B cell (primary cell): ENCODE measurements around the gene MED9. TPM values are rescaled to one million over a fixed set of nuclear protein-coding genes. Genes with fewer than 3 reads are reported as not detected.

ENCODE experiments used
- ATAC-seq: fragments of 200-7000 bp; cut with Tn5 transposase; one replicate; pipeline ENCODE4 v1.10.0; 2021; ENCODE audit warnings: low read depth, mild to moderate bottlenecking, moderate number of reproducible peaks, moderate library complexity
- CTCF ChIA-PET: fragments of 350-600 bp; sonication (Branson Sonifier 250); formaldehyde crosslinking; loops from one replicate; lab custom pipeline; 2021; ENCODE audit warnings: antibody characterized with exemption, inconsistent platforms; lab: Charles Lee
- POLR2A ChIA-PET: fragments of 350-600 bp; sonication (Branson Sonifier 250); formaldehyde crosslinking; loops from one replicate; lab custom pipeline; 2021; ENCODE audit warnings: antibody characterized with exemption; lab: Charles Lee
- DNase-seq: peaks from one replicate; pipeline ENCODE4 v3.0.0; 2013
- H2AFZ ChIP-seq: 2 replicates; pipeline ENCODE4 v1.6.1; 2012; ENCODE audit warnings: mild to moderate bottlenecking, low read depth, low read length; ENCODE audit not compliant: insufficient read depth, poor library complexity, severe bottlenecking
- H3K27ac ChIP-seq, 2 donors: 1 replicate in 1 of 2; 2 replicates in 1 of 2; pipeline ENCODE4 v1.5.1; 2012 to 2013; ENCODE audit warnings: low read length in 2 of 2, mild to moderate bottlenecking in 2 of 2, moderate library complexity in 1 of 2
- H3K27me3 ChIP-seq, 4 experiments: fragments of 200-600 bp in 1 of 4; sonication (generic) in 1 of 4; replicated peaks in 1 of 4; 1 replicate in 2 of 4; 2 replicates in 2 of 4; pipeline versions ENCODE4 v1.6.1 to v1.7.0; 2013 to 2016; ENCODE audit warnings: low read length in 3 of 4, mild to moderate bottlenecking in 2 of 4, mixed read lengths in 1 of 4, moderate library complexity in 1 of 4; ENCODE audit not compliant: insufficient read depth in 4 of 4, control insufficient read depth in 3 of 4; ENCODE audit errors: control extremely low read depth in 1 of 4
- H3K36me3 ChIP-seq, 2 experiments: replicated peaks in 1 of 2; 1 replicate in 1 of 2; 2 replicates in 1 of 2; pipeline versions ENCODE4 v1.6.1 to v1.7.1; 2013; ENCODE audit warnings: low read length in 1 of 2; ENCODE audit not compliant: insufficient read depth in 2 of 2, control insufficient read depth in 1 of 2; ENCODE audit errors: control extremely low read depth in 1 of 2, extremely low read depth in 1 of 2
- H3K4me1 ChIP-seq, 2 donors: fragments of 200-600 bp in 1 of 2; sonication (generic) in 1 of 2; 1 replicate in 1 of 2; 2 replicates in 1 of 2; pipeline versions ENCODE4 v1.5.1 to v1.6.1; 2013 to 2017; ENCODE audit warnings: low read length in 2 of 2; ENCODE audit not compliant: control insufficient read depth in 2 of 2, insufficient read depth in 2 of 2
- H3K4me2 ChIP-seq: replicated peaks from 2 replicates; pipeline ENCODE3; 2012; ENCODE audit warnings: mild to moderate bottlenecking, low read depth, low read length; ENCODE audit not compliant: poor library complexity, severe bottlenecking
- H3K4me3 ChIP-seq, 5 experiments: fragments of 200-600 bp in 1 of 5; sonication (generic) in 1 of 5; 1 replicate in 3 of 5; 2 replicates in 2 of 5; pipeline versions ENCODE4 v1.5.1 to v1.7.0; 2011 to 2016; ENCODE audit warnings: low read length in 4 of 5, mild to moderate bottlenecking in 4 of 5, low read depth in 2 of 5, control low read depth in 1 of 5, moderate library complexity in 1 of 5; ENCODE audit not compliant: insufficient read depth in 1 of 5; ENCODE audit errors: control extremely low read depth in 1 of 5, extremely low read depth in 1 of 5
- H3K79me2 ChIP-seq: fragments of 200-600 bp; sonication (generic); one replicate; pipeline ENCODE4 v1.6.0; 2016; ENCODE audit warnings: low read length; ENCODE audit not compliant: control insufficient read depth, insufficient read depth
- H3K9ac ChIP-seq: fragments of 200-600 bp; sonication (generic); 2 replicates; pipeline ENCODE4 v1.6.1; 2017; ENCODE audit warnings: mild to moderate bottlenecking, low read length, moderate library complexity
- H3K9me3 ChIP-seq, 3 donors: one replicate each; pipeline versions ENCODE4 v1.6.1 to v1.7.1; 2013; ENCODE audit warnings: low read length in 2 of 3; ENCODE audit not compliant: control insufficient read depth in 2 of 3, insufficient read depth in 1 of 3; ENCODE audit errors: control extremely low read depth in 1 of 3
- H4K20me1 ChIP-seq: 2 replicates; pipeline ENCODE4 v1.6.0; 2012; ENCODE audit warnings: mild to moderate bottlenecking, low read length; ENCODE audit not compliant: insufficient read depth, control insufficient read depth, poor library complexity, severe bottlenecking
- H3K27ac Mint-ChIP-seq: one replicate; pipeline ENCODE4 v1.8.0; 2021; ENCODE audit warnings: mixed read lengths
- H3K27me3 Mint-ChIP-seq: one replicate; pipeline ENCODE4 v1.8.0; 2021; ENCODE audit warnings: mixed read lengths
- H3K4me1 Mint-ChIP-seq: one replicate; pipeline ENCODE4 v1.8.0; 2021; ENCODE audit warnings: mixed read lengths
- H3K4me3 Mint-ChIP-seq: one replicate; pipeline ENCODE4 v1.8.0; 2021; ENCODE audit warnings: mixed read lengths
- H3K9me3 Mint-ChIP-seq: one replicate; pipeline ENCODE4 v1.8.0; 2022; ENCODE audit warnings: mixed read lengths; ENCODE audit not compliant: insufficient read depth
- CTCF ChIP-seq: fragments of 200-600 bp; IDR thresholded peaks from one replicate; pipeline ENCODE4 v1.8.0; 2022; ENCODE audit warnings: antibody characterized with exemption, mild to moderate bottlenecking
- EZH2 ChIP-seq: IDR thresholded peaks from 2 replicates; pipeline ENCODE4 v1.6.1; 2012; ENCODE audit warnings: borderline replicate concordance, low read depth, mild to moderate bottlenecking, moderate library complexity, low read length; ENCODE audit not compliant: insufficient read depth, poor library complexity, severe bottlenecking
- WGBS: methylation state at CpG from one replicate; pipeline ENCODE4 v1.1.5; 2013; ENCODE audit warnings: missing lambda C conversion rate; ENCODE audit not compliant: insufficient coverage; 5-methylcytosine and 5-hydroxymethylcytosine counted together
- intact Hi-C: fragments of 100-400 bp; cut with micrococcal nuclease; formaldehyde crosslinking; loops from one replicate; pipeline ENCODE4 v1.10.0; 2022
- polyA plus RNA-seq: library from polyadenylated mRNA; depleted of rRNA; stranded (reverse); fragments of >200 nt; gene quantifications from 2 replicates; pipeline ENCODE4 v1.2.3, GENCODE V29; 2012
- total RNA-seq, 2 donors: library from RNA; stranded (reverse); fragments of 120-200 nt in 1 of 2; gene quantifications; 1 replicate in 1 of 2; 2 replicates in 1 of 2; pipeline versions ENCODE4 v1.2.3 to v1.2.4, GENCODE V29; 2013 to 2022

The MED9 gene
- total and polyA plus RNA-seq, 2 donors (not counting 1 experiment from before 2014, with no cell fraction given), result 11.6 to 18.9 TPM

GRCh38 chr17:17514993-17515933, 38.5 kb downstream of the MED9 start:
- intact Hi-C loops, result no loop called here
- H3K79me2 ChIP-seq, result no peaks in the 10 kb centered on the region
- Mint-ChIP-seq H3K9me3 (no peaks in the 10 kb centered on the region), H3K4me1 (no peaks in the 10 kb centered on the region), H3K27ac (no peak overlapping the region), H3K27me3 (no peaks in the 10 kb centered on the region), H3K4me3 (no peak overlapping the region)
- DNase-seq, result no peak
- no peaks in the 10 kb centered on the region for H3K27me3 ChIP-seq
- H4K20me1 ChIP-seq, result no peaks in the 10 kb centered on the region
- no peaks in the 10 kb centered on the region for H3K36me3 ChIP-seq
- TF ChIP-seq CTCF, result no peak
- TF ChIP-seq EZH2, result no peak
- H3K4me2 ChIP-seq, result no peak overlapping the region
- ChIA-PET POLR2A (interaction anchor here (0.6 kb wide), 1 partner anchor 404 kb away, joined by 3 read pairs; no protein-coding TSS in a partner anchor), CTCF (interaction anchor here (0.9 kb wide), 1 partner anchor 18 kb away, joined by 5 read pairs; no protein-coding TSS in a partner anchor)
- 97% methylated on average over 19 of the region's 21 CpGs for WGBS
- H3K27ac ChIP-seq, result no peak overlapping the region
- H3K4me1 ChIP-seq, result no peaks in the 10 kb centered on the region
- no peak overlapping the region for H3K4me3 ChIP-seq
- no peak overlapping the region for H3K9ac ChIP-seq
- no peak overlapping the region for H2AFZ ChIP-seq
- no peaks in the 10 kb centered on the region for H3K9me3 ChIP-seq
- no peak for ATAC-seq
